Testis (tissue), 2 donors: ENCODE results near the gene FAM240A.

Experiments used
- POLR2A ChIP-seq: fragments of 450-650 bp; IDR thresholded peaks from one replicate; pipeline ENCODE4 v1.6.1; 2017; ENCODE audit warnings: antibody characterized with exemption, mild to moderate bottlenecking, moderate library complexity
- TF ChIP-seq, protein P1 (sequence below), 3 experiments: fragments of 450-650 bp in 2 of 3; fragments of 200-600 bp in 1 of 3; sonication (generic) in 1 of 3; IDR thresholded peaks; one replicate each; pipeline ENCODE4 v1.5.1; 2016 to 2019; ENCODE audit warnings: antibody characterized with exemption in 3 of 3, mild to moderate bottlenecking in 2 of 3, moderate library complexity in 1 of 3

DNA sequence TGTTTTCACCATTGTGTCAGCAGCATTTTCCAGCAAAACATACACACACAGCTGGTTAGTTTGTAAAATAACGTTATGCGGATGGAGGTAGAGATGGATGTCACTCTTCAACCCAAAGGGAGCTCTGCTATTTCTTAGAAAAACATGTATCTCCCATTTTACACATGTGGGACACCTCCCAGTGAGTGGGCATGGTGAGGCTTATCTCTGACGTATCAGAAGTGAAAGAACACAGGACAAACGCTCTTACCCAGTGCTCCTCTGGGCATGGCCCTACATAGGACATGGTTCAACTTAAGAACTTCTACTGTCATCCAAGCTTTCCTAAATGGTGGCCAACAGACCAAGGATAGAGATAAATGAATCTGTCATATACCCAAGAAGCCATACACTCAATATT, 2.1 kb downstream of the FAM240A start:
- TF ChIP-seq POLR2A: no peak
- TF ChIP-seq, protein P1, sequence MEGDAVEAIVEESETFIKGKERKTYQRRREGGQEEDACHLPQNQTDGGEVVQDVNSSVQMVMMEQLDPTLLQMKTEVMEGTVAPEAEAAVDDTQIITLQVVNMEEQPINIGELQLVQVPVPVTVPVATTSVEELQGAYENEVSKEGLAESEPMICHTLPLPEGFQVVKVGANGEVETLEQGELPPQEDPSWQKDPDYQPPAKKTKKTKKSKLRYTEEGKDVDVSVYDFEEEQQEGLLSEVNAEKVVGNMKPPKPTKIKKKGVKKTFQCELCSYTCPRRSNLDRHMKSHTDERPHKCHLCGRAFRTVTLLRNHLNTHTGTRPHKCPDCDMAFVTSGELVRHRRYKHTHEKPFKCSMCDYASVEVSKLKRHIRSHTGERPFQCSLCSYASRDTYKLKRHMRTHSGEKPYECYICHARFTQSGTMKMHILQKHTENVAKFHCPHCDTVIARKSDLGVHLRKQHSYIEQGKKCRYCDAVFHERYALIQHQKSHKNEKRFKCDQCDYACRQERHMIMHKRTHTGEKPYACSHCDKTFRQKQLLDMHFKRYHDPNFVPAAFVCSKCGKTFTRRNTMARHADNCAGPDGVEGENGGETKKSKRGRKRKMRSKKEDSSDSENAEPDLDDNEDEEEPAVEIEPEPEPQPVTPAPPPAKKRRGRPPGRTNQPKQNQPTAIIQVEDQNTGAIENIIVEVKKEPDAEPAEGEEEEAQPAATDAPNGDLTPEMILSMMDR (IDR thresholded peaks at IDR 0.05): no peak
